Choroid plexus epithelial cell (primary cell): ENCODE results near the gene ISY1.

Experiments used
- DNase-seq: peaks from one replicate; pipeline ENCODE4 v3.0.0-alpha.2; 2010; ENCODE audit warnings: low read depth
- H3K4me3 ChIP-seq: 2 replicates; pipeline ENCODE4 v1.5.1; 2011; ENCODE audit warnings: low read depth, mild to moderate bottlenecking, control low read depth, low read length, moderate library complexity
- CTCF ChIP-seq: conservative IDR thresholded peaks from 2 replicates; pipeline ENCODE4 v1.5.1; 2011; ENCODE audit warnings: low read depth, mild to moderate bottlenecking, control low read depth, inconsistent platforms, low read length, moderate library complexity

The ISY1 gene

GRCh38 chr3:129106320-129106719, 54.5 kb downstream of the ISY1 start:
- no peak for TF ChIP-seq CTCF
- no peak for DNase-seq
- no peak overlapping the region for H3K4me3 ChIP-seq

- no peak overlapping the region for H3K4me3 ChIP-seq
- DNase-seq = no peak
- no peak for TF ChIP-seq CTCF
These were observed 55.0 kb downstream of the ISY1 start for GRCh38 chr3:129105862-129106261.

- TF ChIP-seq CTCF = no peak
- no peak overlapping the region for H3K4me3 ChIP-seq
- no peak for DNase-seq
These were observed 56.3 kb downstream of the ISY1 start for GRCh38 chr3:129104498-129105079.

GRCh38 chr3:129104051-129104450, 56.8 kb downstream of the ISY1 start:
- no peak for TF ChIP-seq CTCF
- no peak overlapping the region for H3K4me3 ChIP-seq
- no peak for DNase-seq

- TF ChIP-seq CTCF = no peak
- no peak overlapping the region for H3K4me3 ChIP-seq
- DNase-seq = no peak
These were observed 57.6 kb downstream of the ISY1 start for GRCh38 chr3:129103296-129103695.

GRCh38 chr3:129101370-129102138, 59.3 kb downstream of the ISY1 start:
- H3K4me3 ChIP-seq = no peak overlapping the region
- no peak for DNase-seq
- no peak for TF ChIP-seq CTCF

- no peak for TF ChIP-seq CTCF
- DNase-seq = no peak
- no peak overlapping the region for H3K4me3 ChIP-seq
These were observed 60.6 kb downstream of the ISY1 start for GRCh38 chr3:129100274-129100673.
